OCI-LY7 (cell line): ENCODE data around the gene PITPNC1. TPM values are rescaled to one million over a fixed set of nuclear protein-coding genes. Genes with fewer than 3 reads are reported as not detected.

Experiments
- BruUV-seq: library from RNA; stranded (reverse); fragments of 400-500 nt; replicated peaks from 2 replicates; lab custom pipeline; 2021; lab: Mats Ljungman, UMichigan
- CTCF ChIA-PET: fragments of 300-600 bp; sonication (Branson Sonifier 250); formaldehyde crosslinking; loops from one replicate; lab custom pipeline; 2022; ENCODE audit warnings: antibody characterized with exemption; ENCODE audit not compliant: unreplicated experiment; lab: Charles Lee
- POLR2A ChIA-PET: fragments of 300-600 bp; sonication (Branson Sonifier 250); formaldehyde crosslinking; loops from one replicate; lab custom pipeline; 2022; ENCODE audit warnings: antibody characterized with exemption; lab: Charles Lee
- DNase-seq: peaks from one replicate; pipeline ENCODE4 v3.0.0-alpha.2; 2015; ENCODE audit warnings: low spot score
- H2AFZ ChIP-seq: fragments of 200-600 bp; sonication (generic), shearing (Covaris generic); 2 replicates; pipeline ENCODE4 v1.6.1; 2014; ENCODE audit warnings: mild to moderate bottlenecking, antibody characterized with exemption, low read length, moderate library complexity
- H3K27ac ChIP-seq: fragments of 200-600 bp; sonication (generic); 2 replicates; pipeline ENCODE4 v1.5.1; 2014; ENCODE audit warnings: mixed run types, low read depth, mild to moderate bottlenecking, moderate library complexity, low read length, inconsistent platforms; ENCODE audit not compliant: poor library complexity, severe bottlenecking
- H3K36me3 ChIP-seq: fragments of 200-600 bp; sonication (generic); 2 replicates; pipeline ENCODE4 v1.6.1; 2014; ENCODE audit warnings: mild to moderate bottlenecking, antibody characterized with exemption, low read length, moderate library complexity, mixed read lengths; ENCODE audit not compliant: insufficient read depth
- H3K4me1 ChIP-seq: fragments of 200-600 bp; sonication (generic); 2 replicates; pipeline ENCODE4 v1.5.1; 2014; ENCODE audit warnings: mild to moderate bottlenecking, low read length; ENCODE audit not compliant: insufficient read depth, poor library complexity, severe bottlenecking
- H3K4me2 ChIP-seq: fragments of 200-600 bp; sonication (generic); 2 replicates; pipeline ENCODE4 v1.6.1; 2014; ENCODE audit warnings: mild to moderate bottlenecking, low read length
- H3K4me3 ChIP-seq: fragments of 200-600 bp; sonication (generic); 2 replicates; pipeline ENCODE4 v1.5.1; 2014; ENCODE audit warnings: mild to moderate bottlenecking, low read depth, low read length; ENCODE audit not compliant: poor library complexity, severe bottlenecking
- H3K79me2 ChIP-seq: fragments of 200-600 bp; sonication (generic); 2 replicates; pipeline ENCODE4 v1.6.1; 2016; ENCODE audit warnings: low read depth, mild to moderate bottlenecking, low read length, moderate library complexity, mixed read lengths; ENCODE audit not compliant: insufficient read depth
- H3K9me2 ChIP-seq: fragments of 200-600 bp; sonication (generic); 2 replicates; pipeline ENCODE4 v1.6.1; 2016; ENCODE audit warnings: mild to moderate bottlenecking, low read length, mixed read lengths; ENCODE audit not compliant: insufficient read depth
- H3K9me3 ChIP-seq: fragments of 200-600 bp; sonication (generic); 2 replicates; pipeline ENCODE4 v1.6.1; 2014; ENCODE audit warnings: mild to moderate bottlenecking, mixed run types, low read length, mixed read lengths
- H4K20me1 ChIP-seq: fragments of 200-600 bp; sonication (generic); 2 replicates; pipeline ENCODE4 v1.6.1; 2014; ENCODE audit warnings: mild to moderate bottlenecking, antibody characterized with exemption, low read length, moderate library complexity, mixed read lengths; ENCODE audit not compliant: insufficient read depth
- EZH2phosphoT487 ChIP-seq: fragments of 200-600 bp; sonication (generic); IDR thresholded peaks from 2 replicates; pipeline ENCODE4 v1.6.1; 2018; ENCODE audit warnings: low read depth, borderline replicate concordance, mild to moderate bottlenecking, mixed run types, antibody characterized with exemption, low read length, moderate library complexity, mixed read lengths
- intact Hi-C: fragments of 100-400 bp; cut with micrococcal nuclease; formaldehyde crosslinking; loops from one replicate; pipeline ENCODE4 v1.10.0; 2022; ENCODE audit not compliant: unreplicated experiment
- total RNA-seq, 2 experiments: library from RNA; depleted of rRNA in 1 of 2; stranded (reverse); fragments of >200 nt in 1 of 2; shearing (Covaris generic) in 1 of 2; gene quantifications; 2 replicates each; pipeline ENCODE4 v1.2.3, GENCODE V29; 2014 to 2022
- TF ChIP-seq, protein P1 (sequence below): fragments of 200-600 bp; sonication (generic); conservative IDR thresholded peaks from 2 replicates; pipeline ENCODE4 v1.5.1; 2014; ENCODE audit warnings: mild to moderate bottlenecking, antibody characterized with exemption, low read length, moderate library complexity, mixed read lengths

Gene PITPNC1
- total RNA-seq, 2 experiments from 2014 or later = 14.3 to 21.1 TPM

DNA sequence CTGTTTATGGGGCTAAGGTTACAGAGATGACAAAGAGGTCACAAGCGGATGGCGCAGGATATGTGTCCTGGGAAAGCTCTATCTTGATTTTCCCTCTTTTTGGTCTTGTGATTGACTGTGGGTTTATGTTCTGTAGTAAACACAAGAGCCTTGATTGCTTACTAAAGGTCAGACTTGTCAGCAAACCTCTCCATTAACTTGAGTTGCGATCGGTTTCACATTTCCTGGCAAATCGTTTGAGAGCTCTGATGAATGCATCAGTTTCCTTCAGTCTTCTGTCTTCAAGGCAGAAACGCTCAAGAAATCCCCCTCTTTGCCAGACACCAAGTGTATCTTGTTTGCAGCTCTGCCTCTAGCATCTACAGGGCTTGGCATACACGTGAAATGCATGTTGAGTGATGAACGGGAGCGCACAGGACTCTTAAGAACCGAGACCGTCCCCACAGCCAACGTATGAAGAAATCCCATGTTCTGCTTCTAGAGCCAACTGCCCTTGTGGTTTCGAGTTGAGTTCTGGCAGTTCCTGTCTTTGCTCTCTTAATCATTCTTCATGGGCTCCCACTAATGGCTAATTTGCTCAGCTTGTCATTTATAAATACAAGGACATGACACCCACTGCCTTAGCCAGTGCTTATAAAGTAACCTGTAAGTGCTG lies 143.3 kb downstream of the PITPNC1 start:
- POLR2A ChIA-PET = no interaction called here

GRCh38 chr17:67520916-67521774 lies 144.1 kb downstream of the PITPNC1 start:
- intact Hi-C loops = no loop called here
- Histone ChIP-seq H2AFZ (no peak overlapping the region), H3K9me2 (no peaks in the 10 kb centered on the region), H4K20me1 (no peaks in the 10 kb centered on the region), H3K4me2 (no peak overlapping the region), H3K9me3 (no peaks in the 10 kb centered on the region), H3K4me1 (no peaks in the 10 kb centered on the region), H3K36me3 (no peaks in the 10 kb centered on the region), H3K4me3 (no peak overlapping the region), H3K79me2 (no peaks in the 10 kb centered on the region), H3K27ac (no peak overlapping the region)
- no peak for DNase-seq
- TF ChIP-seq, protein P1, sequence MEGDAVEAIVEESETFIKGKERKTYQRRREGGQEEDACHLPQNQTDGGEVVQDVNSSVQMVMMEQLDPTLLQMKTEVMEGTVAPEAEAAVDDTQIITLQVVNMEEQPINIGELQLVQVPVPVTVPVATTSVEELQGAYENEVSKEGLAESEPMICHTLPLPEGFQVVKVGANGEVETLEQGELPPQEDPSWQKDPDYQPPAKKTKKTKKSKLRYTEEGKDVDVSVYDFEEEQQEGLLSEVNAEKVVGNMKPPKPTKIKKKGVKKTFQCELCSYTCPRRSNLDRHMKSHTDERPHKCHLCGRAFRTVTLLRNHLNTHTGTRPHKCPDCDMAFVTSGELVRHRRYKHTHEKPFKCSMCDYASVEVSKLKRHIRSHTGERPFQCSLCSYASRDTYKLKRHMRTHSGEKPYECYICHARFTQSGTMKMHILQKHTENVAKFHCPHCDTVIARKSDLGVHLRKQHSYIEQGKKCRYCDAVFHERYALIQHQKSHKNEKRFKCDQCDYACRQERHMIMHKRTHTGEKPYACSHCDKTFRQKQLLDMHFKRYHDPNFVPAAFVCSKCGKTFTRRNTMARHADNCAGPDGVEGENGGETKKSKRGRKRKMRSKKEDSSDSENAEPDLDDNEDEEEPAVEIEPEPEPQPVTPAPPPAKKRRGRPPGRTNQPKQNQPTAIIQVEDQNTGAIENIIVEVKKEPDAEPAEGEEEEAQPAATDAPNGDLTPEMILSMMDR = no peak
- TF ChIP-seq EZH2phosphoT487 = no peak
- ChIA-PET CTCF (no interaction called here), POLR2A (no interaction called here)
- BruUV-seq = no TSS peak

More for the DNA sequence above, 143.3 kb downstream of the PITPNC1 start:
- no peak for DNase-seq
- Histone ChIP-seq H3K9me3 (no peaks in the 10 kb centered on the region), H4K20me1 (no peaks in the 10 kb centered on the region), H3K79me2 (no peaks in the 10 kb centered on the region), H3K36me3 (no peaks in the 10 kb centered on the region), H3K27ac (no peak overlapping the region), H2AFZ (no peak overlapping the region), H3K4me3 (no peak overlapping the region), H3K9me2 (no peaks in the 10 kb centered on the region), H3K4me2 (no peak overlapping the region), H3K4me1 (peaks cover 2% of the 10 kb centered on the region)
- BruUV-seq = no TSS peak
- intact Hi-C loops = no loop called here
- CTCF ChIA-PET = no interaction called here
- TF ChIP-seq, protein P1 = no peak
- no peak for TF ChIP-seq EZH2phosphoT487

DNA sequence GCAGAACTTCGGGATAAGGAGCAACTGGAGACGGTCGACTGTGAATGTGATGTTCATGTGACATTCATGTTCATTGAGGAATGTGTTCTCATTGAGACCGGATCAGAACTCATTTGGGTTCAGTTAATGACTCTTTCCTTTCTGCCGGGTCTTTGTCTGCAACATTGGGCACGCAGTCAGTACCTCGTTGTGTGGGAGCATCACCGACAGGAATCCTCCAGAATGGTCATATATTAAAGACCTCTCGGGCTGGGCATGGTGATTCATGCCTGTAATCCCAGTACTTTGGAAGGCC lies 144.6 kb downstream of the PITPNC1 start:
- no peak overlapping the region for H3K4me2 ChIP-seq
- BruUV-seq = no TSS peak
- H2AFZ ChIP-seq = no peak overlapping the region
- no peaks in the 10 kb centered on the region for H3K36me3 ChIP-seq
- TF ChIP-seq, protein P1 = no peak
- no peak for TF ChIP-seq EZH2phosphoT487
- no peak overlapping the region for H3K27ac ChIP-seq
- H3K9me3 ChIP-seq = no peaks in the 10 kb centered on the region
- H3K4me3 ChIP-seq = no peak overlapping the region
- POLR2A ChIA-PET = no interaction called here
- H3K4me1 ChIP-seq = no peaks in the 10 kb centered on the region
- no peaks in the 10 kb centered on the region for H3K9me2 ChIP-seq
- CTCF ChIA-PET = no interaction called here
- no peaks in the 10 kb centered on the region for H4K20me1 ChIP-seq
- no peak for DNase-seq
- no peaks in the 10 kb centered on the region for H3K79me2 ChIP-seq
- intact Hi-C loops = no loop called here
